Erythroblast (primary cell): ENCODE results near the gene PBX1.

Experiments
- GATA1 ChIP-seq: IDR thresholded peaks from 2 replicates; pipeline ENCODE4 v1.6.1; 2011; ENCODE audit warnings: low read depth, mild to moderate bottlenecking, control low read depth, low read length, moderate library complexity
- POLR2A ChIP-seq: IDR thresholded peaks from 2 replicates; pipeline ENCODE4 v1.6.1; 2011; ENCODE audit warnings: mild to moderate bottlenecking, low read length

GRCh38 chr1:164667001-164667400 is 108.0 kb downstream of the PBX1 start:
- TF ChIP-seq POLR2A, result no peak
- no peak for TF ChIP-seq GATA1
